ENCODE measurements around the gene GGN.

DNA sequence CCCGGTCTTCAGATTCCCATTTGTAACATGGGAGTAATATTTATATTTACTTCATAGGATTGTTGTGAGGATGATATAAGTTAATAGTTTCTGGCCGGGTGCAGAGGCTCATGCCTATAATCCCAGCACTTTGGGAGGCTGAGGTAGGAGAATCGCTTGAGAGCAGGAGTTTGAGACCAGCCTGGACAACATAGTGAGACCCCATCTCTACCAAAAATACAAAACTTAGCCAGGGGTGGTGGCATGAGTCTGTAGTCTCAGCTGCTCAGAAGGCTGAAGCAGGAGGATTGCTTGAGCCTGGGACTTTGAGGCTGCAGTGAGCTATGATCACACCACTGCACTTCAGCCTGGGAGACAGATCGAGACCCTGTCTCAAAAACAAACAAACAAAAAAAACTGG, 41.0 kb downstream of the GGN start:
- no peak for TF ChIP-seq FOXM1 (IDR thresholded peaks at IDR 0.05; ENCODE audit: borderline replicate concordance, low read depth)
- no peak for TF ChIP-seq EP300 (IDR thresholded peaks at IDR 0.05; ENCODE audit: borderline replicate concordance)
- TF ChIP-seq ZBTB7A (IDR thresholded peaks at IDR 0.05; ENCODE audit: low read depth), result no peak
- no peak for TF ChIP-seq CEBPB (IDR thresholded peaks at IDR 0.05)
- no peak for TF ChIP-seq YY1 (IDR thresholded peaks at IDR 0.05; ENCODE audit: low read depth)
- TF ChIP-seq RAD21 (IDR thresholded peaks at IDR 0.05; ENCODE audit: low read depth), result no peak
- TF ChIP-seq, protein P1, sequence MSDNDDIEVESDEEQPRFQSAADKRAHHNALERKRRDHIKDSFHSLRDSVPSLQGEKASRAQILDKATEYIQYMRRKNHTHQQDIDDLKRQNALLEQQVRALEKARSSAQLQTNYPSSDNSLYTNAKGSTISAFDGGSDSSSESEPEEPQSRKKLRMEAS (IDR thresholded peaks at IDR 0.05), result no peak
- TF ChIP-seq TAF1 (IDR thresholded peaks at IDR 0.05; ENCODE audit: low read depth), result no peak

All from Ishikawa (cell line).